C4-2B (cell line): ENCODE measurements around the gene SMARCA5.

Experiments used
- ZFX ChIP-seq: fragments of 450-650 bp; IDR thresholded peaks from 2 replicates; pipeline ENCODE4 v1.6.1; 2017
- TF ChIP-seq, protein P1 (sequence below): fragments of 450-650 bp; conservative IDR thresholded peaks from 2 replicates; pipeline ENCODE4 v1.5.1; 2017; ENCODE audit warnings: mild to moderate bottlenecking

GRCh38 chr4:143581331-143581946, 67.9 kb downstream of the SMARCA5 start:
- TF ChIP-seq, protein P1, sequence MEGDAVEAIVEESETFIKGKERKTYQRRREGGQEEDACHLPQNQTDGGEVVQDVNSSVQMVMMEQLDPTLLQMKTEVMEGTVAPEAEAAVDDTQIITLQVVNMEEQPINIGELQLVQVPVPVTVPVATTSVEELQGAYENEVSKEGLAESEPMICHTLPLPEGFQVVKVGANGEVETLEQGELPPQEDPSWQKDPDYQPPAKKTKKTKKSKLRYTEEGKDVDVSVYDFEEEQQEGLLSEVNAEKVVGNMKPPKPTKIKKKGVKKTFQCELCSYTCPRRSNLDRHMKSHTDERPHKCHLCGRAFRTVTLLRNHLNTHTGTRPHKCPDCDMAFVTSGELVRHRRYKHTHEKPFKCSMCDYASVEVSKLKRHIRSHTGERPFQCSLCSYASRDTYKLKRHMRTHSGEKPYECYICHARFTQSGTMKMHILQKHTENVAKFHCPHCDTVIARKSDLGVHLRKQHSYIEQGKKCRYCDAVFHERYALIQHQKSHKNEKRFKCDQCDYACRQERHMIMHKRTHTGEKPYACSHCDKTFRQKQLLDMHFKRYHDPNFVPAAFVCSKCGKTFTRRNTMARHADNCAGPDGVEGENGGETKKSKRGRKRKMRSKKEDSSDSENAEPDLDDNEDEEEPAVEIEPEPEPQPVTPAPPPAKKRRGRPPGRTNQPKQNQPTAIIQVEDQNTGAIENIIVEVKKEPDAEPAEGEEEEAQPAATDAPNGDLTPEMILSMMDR, result no peak
- no peak for TF ChIP-seq ZFX
